ENCODE measurements around the gene ATP8B1. TPM values are rescaled to one million over a fixed set of nuclear protein-coding genes. Genes with fewer than 3 reads are reported as not detected.

ATP8B1 gene
- total and polyA plus RNA-seq, 2 experiments from 2014 or later = 1.7 to 3.0 TPM

DNA sequence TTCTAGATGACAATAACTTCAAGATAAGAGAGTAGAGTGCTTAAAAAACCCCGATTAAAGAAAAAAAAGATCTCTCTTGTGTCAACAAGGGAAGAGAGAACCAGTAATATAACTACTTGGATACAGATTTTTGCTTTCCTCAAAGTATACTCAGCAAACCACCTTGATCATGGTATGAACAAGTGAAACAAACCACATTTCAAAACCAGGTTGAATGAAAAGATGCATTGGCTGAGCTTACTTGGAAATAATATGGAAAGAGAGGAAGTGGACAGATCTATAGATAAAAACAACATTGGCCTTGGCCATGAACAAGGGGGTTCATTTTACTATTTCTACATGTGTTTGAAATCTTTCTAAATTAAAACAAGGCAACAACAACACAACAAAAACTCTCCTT, 50.1 kb downstream of the ATP8B1 start:
- 0 out of 2 replicates have a peak, but pooled peaks cover 4% of the 10 kb centered on the region for H3K9me2 ChIP-seq (ENCODE audit: insufficient read depth)
- H3K4me3 ChIP-seq = no peak overlapping the region
- Mint-ChIP-seq H3K4me3 (no peak overlapping the region), H3K9me3 (no peaks in the 10 kb centered on the region), H3K4me1 (peaks cover 18% of the 10 kb centered on the region), H3K27me3 (ENCODE audit: insufficient read depth, low read depth, poor library complexity) (no peaks in the 10 kb centered on the region), H3K27ac (no peak overlapping the region), H3K36me3 (ENCODE audit: low read depth) (no peaks in the 10 kb centered on the region; the same call in 2 of the 3 replicates)
- no peak overlapping the region for H3K4me2 ChIP-seq
- H4K20me1 ChIP-seq (replicated peaks; ENCODE audit: insufficient read depth) = no peaks in the 10 kb centered on the region
- no peaks in the 10 kb centered on the region for H3K4me1 ChIP-seq (ENCODE audit: insufficient read depth)
- no peaks in the 10 kb centered on the region for H3K27me3 ChIP-seq (ENCODE audit: insufficient read depth)
- H3K79me2 ChIP-seq (replicated peaks; ENCODE audit: insufficient read depth) = no peaks in the 10 kb centered on the region
- no peaks in the 10 kb centered on the region for H3F3A ChIP-seq (replicated peaks; ENCODE audit: low read depth)
- DNase-seq (ENCODE audit: low spot score) (no peak), ATAC-seq (no peak)
- H3K27ac ChIP-seq (ENCODE audit: low read depth) = no peak overlapping the region
- no peaks in the 10 kb centered on the region for H3K36me3 ChIP-seq (ENCODE audit: insufficient read depth)
- TF ChIP-seq STAT1 (IDR thresholded peaks at IDR 0.05; ENCODE audit: unreplicated experiment) (no peak), ZNF331 (CRISPR knock-in tag; IDR thresholded peaks at IDR 0.05; ENCODE audit: low read depth) (no peak), EZH2phosphoT487 (IDR thresholded peaks at IDR 0.05; ENCODE audit: unreplicated experiment) (no peak), EZH2 (IDR thresholded peaks at IDR 0.05; ENCODE audit: low read depth, unreplicated experiment) (no peak), CREB1 (CRISPR knock-in tag; IDR thresholded peaks at IDR 0.05; ENCODE audit: low read depth) (no peak), ZNF114 (CRISPR knock-in tag; IDR thresholded peaks at IDR 0.05) (no peak), JUNB (IDR thresholded peaks at IDR 0.05; ENCODE audit: unreplicated experiment) (no peak), NANOG (IDR thresholded peaks at IDR 0.05; ENCODE audit: borderline replicate concordance) (no peak)
- TF ChIP-seq, protein P1, sequence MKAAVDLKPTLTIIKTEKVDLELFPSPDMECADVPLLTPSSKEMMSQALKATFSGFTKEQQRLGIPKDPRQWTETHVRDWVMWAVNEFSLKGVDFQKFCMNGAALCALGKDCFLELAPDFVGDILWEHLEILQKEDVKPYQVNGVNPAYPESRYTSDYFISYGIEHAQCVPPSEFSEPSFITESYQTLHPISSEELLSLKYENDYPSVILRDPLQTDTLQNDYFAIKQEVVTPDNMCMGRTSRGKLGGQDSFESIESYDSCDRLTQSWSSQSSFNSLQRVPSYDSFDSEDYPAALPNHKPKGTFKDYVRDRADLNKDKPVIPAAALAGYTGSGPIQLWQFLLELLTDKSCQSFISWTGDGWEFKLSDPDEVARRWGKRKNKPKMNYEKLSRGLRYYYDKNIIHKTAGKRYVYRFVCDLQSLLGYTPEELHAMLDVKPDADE (IDR thresholded peaks at IDR 0.05) = no peak
- TF ChIP-seq, protein P2, sequence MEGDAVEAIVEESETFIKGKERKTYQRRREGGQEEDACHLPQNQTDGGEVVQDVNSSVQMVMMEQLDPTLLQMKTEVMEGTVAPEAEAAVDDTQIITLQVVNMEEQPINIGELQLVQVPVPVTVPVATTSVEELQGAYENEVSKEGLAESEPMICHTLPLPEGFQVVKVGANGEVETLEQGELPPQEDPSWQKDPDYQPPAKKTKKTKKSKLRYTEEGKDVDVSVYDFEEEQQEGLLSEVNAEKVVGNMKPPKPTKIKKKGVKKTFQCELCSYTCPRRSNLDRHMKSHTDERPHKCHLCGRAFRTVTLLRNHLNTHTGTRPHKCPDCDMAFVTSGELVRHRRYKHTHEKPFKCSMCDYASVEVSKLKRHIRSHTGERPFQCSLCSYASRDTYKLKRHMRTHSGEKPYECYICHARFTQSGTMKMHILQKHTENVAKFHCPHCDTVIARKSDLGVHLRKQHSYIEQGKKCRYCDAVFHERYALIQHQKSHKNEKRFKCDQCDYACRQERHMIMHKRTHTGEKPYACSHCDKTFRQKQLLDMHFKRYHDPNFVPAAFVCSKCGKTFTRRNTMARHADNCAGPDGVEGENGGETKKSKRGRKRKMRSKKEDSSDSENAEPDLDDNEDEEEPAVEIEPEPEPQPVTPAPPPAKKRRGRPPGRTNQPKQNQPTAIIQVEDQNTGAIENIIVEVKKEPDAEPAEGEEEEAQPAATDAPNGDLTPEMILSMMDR (conservative IDR thresholded peaks at IDR 0.05; ENCODE audit: low read depth in 2 of 2) = no peak
- TF ChIP-seq, protein P3, sequence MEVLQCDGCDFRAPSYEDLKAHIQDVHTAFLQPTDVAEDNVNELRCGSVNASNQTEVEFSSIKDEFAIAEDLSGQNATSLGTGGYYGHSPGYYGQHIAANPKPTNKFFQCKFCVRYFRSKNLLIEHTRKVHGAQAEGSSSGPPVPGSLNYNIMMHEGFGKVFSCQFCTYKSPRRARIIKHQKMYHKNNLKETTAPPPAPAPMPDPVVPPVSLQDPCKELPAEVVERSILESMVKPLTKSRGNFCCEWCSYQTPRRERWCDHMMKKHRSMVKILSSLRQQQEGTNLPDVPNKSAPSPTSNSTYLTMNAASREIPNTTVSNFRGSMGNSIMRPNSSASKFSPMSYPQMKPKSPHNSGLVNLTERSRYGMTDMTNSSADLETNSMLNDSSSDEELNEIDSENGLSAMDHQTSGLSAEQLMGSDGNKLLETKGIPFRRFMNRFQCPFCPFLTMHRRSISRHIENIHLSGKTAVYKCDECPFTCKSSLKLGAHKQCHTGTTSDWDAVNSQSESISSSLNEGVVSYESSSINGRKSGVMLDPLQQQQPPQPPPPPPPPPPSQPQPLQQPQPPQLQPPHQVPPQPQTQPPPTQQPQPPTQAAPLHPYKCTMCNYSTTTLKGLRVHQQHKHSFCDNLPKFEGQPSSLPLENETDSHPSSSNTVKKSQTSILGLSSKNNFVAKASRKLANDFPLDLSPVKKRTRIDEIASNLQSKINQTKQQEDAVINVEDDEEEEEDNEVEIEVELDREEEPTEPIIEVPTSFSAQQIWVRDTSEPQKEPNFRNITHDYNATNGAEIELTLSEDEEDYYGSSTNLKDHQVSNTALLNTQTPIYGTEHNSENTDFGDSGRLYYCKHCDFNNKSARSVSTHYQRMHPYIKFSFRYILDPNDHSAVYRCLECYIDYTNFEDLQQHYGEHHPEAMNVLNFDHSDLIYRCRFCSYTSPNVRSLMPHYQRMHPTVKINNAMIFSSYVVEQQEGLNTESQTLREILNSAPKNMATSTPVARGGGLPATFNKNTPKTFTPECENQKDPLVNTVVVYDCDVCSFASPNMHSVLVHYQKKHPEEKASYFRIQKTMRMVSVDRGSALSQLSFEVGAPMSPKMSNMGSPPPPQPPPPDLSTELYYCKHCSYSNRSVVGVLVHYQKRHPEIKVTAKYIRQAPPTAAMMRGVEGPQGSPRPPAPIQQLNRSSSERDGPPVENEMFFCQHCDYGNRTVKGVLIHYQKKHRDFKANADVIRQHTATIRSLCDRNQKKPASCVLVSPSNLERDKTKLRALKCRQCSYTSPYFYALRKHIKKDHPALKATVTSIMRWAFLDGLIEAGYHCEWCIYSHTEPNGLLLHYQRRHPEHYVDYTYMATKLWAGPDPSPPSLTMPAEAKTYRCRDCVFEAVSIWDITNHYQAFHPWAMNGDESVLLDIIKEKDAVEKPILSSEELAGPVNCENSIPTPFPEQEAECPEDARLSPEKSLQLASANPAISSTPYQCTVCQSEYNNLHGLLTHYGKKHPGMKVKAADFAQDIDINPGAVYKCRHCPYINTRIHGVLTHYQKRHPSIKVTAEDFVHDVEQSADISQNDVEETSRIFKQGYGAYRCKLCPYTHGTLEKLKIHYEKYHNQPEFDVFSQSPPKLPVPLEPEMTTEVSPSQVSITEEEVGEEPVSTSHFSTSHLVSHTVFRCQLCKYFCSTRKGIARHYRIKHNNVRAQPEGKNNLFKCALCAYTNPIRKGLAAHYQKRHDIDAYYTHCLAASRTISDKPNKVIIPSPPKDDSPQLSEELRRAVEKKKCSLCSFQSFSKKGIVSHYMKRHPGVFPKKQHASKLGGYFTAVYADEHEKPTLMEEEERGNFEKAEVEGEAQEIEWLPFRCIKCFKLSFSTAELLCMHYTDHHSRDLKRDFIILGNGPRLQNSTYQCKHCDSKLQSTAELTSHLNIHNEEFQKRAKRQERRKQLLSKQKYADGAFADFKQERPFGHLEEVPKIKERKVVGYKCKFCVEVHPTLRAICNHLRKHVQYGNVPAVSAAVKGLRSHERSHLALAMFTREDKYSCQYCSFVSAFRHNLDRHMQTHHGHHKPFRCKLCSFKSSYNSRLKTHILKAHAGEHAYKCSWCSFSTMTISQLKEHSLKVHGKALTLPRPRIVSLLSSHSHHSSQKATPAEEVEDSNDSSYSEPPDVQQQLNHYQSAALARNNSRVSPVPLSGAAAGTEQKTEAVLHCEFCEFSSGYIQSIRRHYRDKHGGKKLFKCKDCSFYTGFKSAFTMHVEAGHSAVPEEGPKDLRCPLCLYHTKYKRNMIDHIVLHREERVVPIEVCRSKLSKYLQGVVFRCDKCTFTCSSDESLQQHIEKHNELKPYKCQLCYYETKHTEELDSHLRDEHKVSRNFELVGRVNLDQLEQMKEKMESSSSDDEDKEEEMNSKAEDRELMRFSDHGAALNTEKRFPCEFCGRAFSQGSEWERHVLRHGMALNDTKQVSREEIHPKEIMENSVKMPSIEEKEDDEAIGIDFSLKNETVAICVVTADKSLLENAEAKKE (CRISPR knock-in tag; IDR thresholded peaks at IDR 0.05) = no peak
- TF ChIP-seq, protein P4, sequence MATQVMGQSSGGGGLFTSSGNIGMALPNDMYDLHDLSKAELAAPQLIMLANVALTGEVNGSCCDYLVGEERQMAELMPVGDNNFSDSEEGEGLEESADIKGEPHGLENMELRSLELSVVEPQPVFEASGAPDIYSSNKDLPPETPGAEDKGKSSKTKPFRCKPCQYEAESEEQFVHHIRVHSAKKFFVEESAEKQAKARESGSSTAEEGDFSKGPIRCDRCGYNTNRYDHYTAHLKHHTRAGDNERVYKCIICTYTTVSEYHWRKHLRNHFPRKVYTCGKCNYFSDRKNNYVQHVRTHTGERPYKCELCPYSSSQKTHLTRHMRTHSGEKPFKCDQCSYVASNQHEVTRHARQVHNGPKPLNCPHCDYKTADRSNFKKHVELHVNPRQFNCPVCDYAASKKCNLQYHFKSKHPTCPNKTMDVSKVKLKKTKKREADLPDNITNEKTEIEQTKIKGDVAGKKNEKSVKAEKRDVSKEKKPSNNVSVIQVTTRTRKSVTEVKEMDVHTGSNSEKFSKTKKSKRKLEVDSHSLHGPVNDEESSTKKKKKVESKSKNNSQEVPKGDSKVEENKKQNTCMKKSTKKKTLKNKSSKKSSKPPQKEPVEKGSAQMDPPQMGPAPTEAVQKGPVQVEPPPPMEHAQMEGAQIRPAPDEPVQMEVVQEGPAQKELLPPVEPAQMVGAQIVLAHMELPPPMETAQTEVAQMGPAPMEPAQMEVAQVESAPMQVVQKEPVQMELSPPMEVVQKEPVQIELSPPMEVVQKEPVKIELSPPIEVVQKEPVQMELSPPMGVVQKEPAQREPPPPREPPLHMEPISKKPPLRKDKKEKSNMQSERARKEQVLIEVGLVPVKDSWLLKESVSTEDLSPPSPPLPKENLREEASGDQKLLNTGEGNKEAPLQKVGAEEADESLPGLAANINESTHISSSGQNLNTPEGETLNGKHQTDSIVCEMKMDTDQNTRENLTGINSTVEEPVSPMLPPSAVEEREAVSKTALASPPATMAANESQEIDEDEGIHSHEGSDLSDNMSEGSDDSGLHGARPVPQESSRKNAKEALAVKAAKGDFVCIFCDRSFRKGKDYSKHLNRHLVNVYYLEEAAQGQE (IDR thresholded peaks at IDR 0.05; ENCODE audit: unreplicated experiment) = no peak
- H2AFZ ChIP-seq = no peak overlapping the region
